Uterus (tissue), 2 donors: Measurements from ENCODE around the gene CNST.

Experiments
- POLR2A ChIP-seq, 2 donors: fragments of 450-650 bp; IDR thresholded peaks; one replicate each; pipeline ENCODE4 v1.6.1; 2016; ENCODE audit warnings: antibody characterized with exemption in 2 of 2, mild to moderate bottlenecking in 1 of 2, moderate library complexity in 1 of 2
- TF ChIP-seq, protein P1 (sequence below), 4 experiments: fragments of 200-600 bp in 2 of 4; fragments of 450-650 bp in 2 of 4; sonication (generic) in 2 of 4; IDR thresholded peaks; one replicate each; pipeline ENCODE4 v1.5.1; 2016 to 2019; ENCODE audit warnings: antibody characterized with exemption in 4 of 4, mild to moderate bottlenecking in 2 of 4, moderate library complexity in 1 of 4

DNA sequence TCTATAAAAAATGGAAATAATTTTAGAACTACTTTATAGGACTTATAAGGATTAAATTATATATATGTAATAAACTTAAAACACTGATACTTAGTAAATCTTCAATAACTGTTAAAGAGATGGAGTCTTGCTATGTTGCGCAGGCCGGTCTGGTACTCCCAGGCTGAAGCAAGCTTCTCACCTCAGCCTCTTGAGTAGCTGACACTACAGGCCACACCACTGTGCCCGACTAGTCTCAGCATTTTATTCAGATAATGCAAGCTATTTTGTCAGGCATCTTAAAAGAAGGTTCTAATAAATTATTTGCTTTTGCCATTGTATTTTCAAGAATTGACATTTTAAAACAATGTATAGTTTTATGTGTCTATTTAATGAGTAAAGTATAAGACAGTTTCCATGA, 20.8 kb downstream of the CNST start:
- TF ChIP-seq, protein P1, sequence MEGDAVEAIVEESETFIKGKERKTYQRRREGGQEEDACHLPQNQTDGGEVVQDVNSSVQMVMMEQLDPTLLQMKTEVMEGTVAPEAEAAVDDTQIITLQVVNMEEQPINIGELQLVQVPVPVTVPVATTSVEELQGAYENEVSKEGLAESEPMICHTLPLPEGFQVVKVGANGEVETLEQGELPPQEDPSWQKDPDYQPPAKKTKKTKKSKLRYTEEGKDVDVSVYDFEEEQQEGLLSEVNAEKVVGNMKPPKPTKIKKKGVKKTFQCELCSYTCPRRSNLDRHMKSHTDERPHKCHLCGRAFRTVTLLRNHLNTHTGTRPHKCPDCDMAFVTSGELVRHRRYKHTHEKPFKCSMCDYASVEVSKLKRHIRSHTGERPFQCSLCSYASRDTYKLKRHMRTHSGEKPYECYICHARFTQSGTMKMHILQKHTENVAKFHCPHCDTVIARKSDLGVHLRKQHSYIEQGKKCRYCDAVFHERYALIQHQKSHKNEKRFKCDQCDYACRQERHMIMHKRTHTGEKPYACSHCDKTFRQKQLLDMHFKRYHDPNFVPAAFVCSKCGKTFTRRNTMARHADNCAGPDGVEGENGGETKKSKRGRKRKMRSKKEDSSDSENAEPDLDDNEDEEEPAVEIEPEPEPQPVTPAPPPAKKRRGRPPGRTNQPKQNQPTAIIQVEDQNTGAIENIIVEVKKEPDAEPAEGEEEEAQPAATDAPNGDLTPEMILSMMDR (IDR thresholded peaks at IDR 0.05) = no peak
- no peak for TF ChIP-seq POLR2A (IDR thresholded peaks at IDR 0.05)
